GM23338 (cell line): ENCODE results near the gene SLIT2. TPM values are rescaled to one million over a fixed set of nuclear protein-coding genes. Genes with fewer than 3 reads are reported as not detected.

Experiments
- ATAC-seq: fragments of 200-7000 bp; cut with Tn5 transposase; 3 replicates; pipeline ENCODE4 v1.9.1; 2020
- DNase-seq: peaks from one replicate; pipeline ENCODE4 v3.0.0-alpha.2; 2015; ENCODE audit warnings: low spot score
- H2AFZ ChIP-seq: fragments of 200-600 bp; sonication (generic); 2 replicates; pipeline ENCODE4 v1.8.0; 2016; ENCODE audit warnings: antibody characterized with exemption, mild to moderate bottlenecking, moderate library complexity
- H3F3A ChIP-seq: fragments of 200-600 bp; sonication (generic); replicated peaks from 2 replicates; pipeline ENCODE4 v1.8.0; 2017; ENCODE audit warnings: antibody characterized with exemption, mixed run types, low read depth
- H3K27ac ChIP-seq: fragments of 200-600 bp; sonication (generic); 2 replicates; pipeline ENCODE4 v1.6.1; 2016; ENCODE audit warnings: low read depth
- H3K27me3 ChIP-seq: fragments of 200-600 bp; sonication (generic); 2 replicates; pipeline ENCODE4 v1.8.0; 2016; ENCODE audit warnings: mild to moderate bottlenecking, mixed run types, moderate library complexity; ENCODE audit not compliant: insufficient read depth
- H3K36me3 ChIP-seq: fragments of 200-600 bp; sonication (generic); 2 replicates; pipeline ENCODE4 v1.8.0; 2016; ENCODE audit warnings: mild to moderate bottlenecking; ENCODE audit not compliant: insufficient read depth
- H3K4me1 ChIP-seq: fragments of 200-600 bp; sonication (generic); 2 replicates; pipeline ENCODE4 v1.8.0; 2016; ENCODE audit warnings: mild to moderate bottlenecking, moderate library complexity; ENCODE audit not compliant: insufficient read depth
- H3K4me2 ChIP-seq: fragments of 200-600 bp; sonication (generic); 2 replicates; pipeline ENCODE4 v1.7.1; 2017; ENCODE audit warnings: mixed run types
- H3K4me3 ChIP-seq: fragments of 200-600 bp; sonication (generic); 2 replicates; pipeline ENCODE4 v1.6.1; 2016; ENCODE audit warnings: mixed run types
- H3K79me2 ChIP-seq: fragments of 200-600 bp; sonication (generic); replicated peaks from 2 replicates; pipeline ENCODE4 v1.8.0; 2017; ENCODE audit warnings: mild to moderate bottlenecking; ENCODE audit not compliant: insufficient read depth
- H3K9me2 ChIP-seq: fragments of 200-600 bp; sonication (generic); 2 replicates; pipeline ENCODE4 v1.8.0; 2017; ENCODE audit not compliant: insufficient read depth
- H4K20me1 ChIP-seq: fragments of 200-600 bp; sonication (generic); replicated peaks from 2 replicates; pipeline ENCODE4 v1.8.0; 2017; ENCODE audit warnings: mild to moderate bottlenecking; ENCODE audit not compliant: insufficient read depth
- H3K27ac Mint-ChIP-seq: 2 replicates; pipeline ENCODE4 v1.8.0; 2020; ENCODE audit warnings: inconsistent platforms, mild to moderate bottlenecking, moderate library complexity, mixed read lengths
- H3K27me3 Mint-ChIP-seq: 3 replicates; pipeline ENCODE4 v1.8.0; 2022; ENCODE audit warnings: low read depth, mild to moderate bottlenecking, moderate library complexity, mixed read lengths, inconsistent platforms; ENCODE audit not compliant: insufficient read depth, poor library complexity
- H3K36me3 Mint-ChIP-seq: 3 replicates; pipeline ENCODE4 v1.8.0; 2021; ENCODE audit warnings: low read depth, mild to moderate bottlenecking, inconsistent platforms, moderate library complexity, mixed read lengths
- H3K4me1 Mint-ChIP-seq: 3 replicates; pipeline ENCODE4 v1.8.0; 2020; ENCODE audit warnings: mild to moderate bottlenecking, inconsistent platforms, mixed read lengths
- H3K4me3 Mint-ChIP-seq: 3 replicates; pipeline ENCODE4 v1.8.0; 2021; ENCODE audit warnings: moderate library complexity, mild to moderate bottlenecking, inconsistent platforms, mixed read lengths
- H3K9me3 Mint-ChIP-seq: 3 replicates; pipeline ENCODE4 v1.8.0; 2020; ENCODE audit warnings: moderate library complexity, mild to moderate bottlenecking, inconsistent platforms, mixed read lengths
- CTCF ChIP-seq, 2 experiments: fragments of 200-600 bp in 1 of 2; sonication (generic) in 1 of 2; conservative IDR thresholded peaks; 2 replicates each; pipeline versions ENCODE4 v1.5.1 to v1.6.1; 2016 to 2017; ENCODE audit warnings: antibody characterized with exemption in 2 of 2, low read depth in 2 of 2, mild to moderate bottlenecking in 2 of 2, moderate library complexity in 1 of 2
- ETS1 ChIP-seq: IDR thresholded peaks from 2 replicates; pipeline ENCODE4 v1.6.1; 2016; ENCODE audit warnings: antibody characterized with exemption
- EZH2 ChIP-seq: fragments of 200-600 bp; sonication (generic); IDR thresholded peaks from one replicate; pipeline ENCODE4 v1.8.0; 2017; ENCODE audit warnings: antibody characterized with exemption, mild to moderate bottlenecking, low read depth; ENCODE audit not compliant: unreplicated experiment
- EZH2phosphoT487 ChIP-seq: fragments of 200-600 bp; sonication (generic); IDR thresholded peaks from one replicate; pipeline ENCODE4 v1.8.1; 2018; ENCODE audit warnings: antibody characterized with exemption; ENCODE audit not compliant: unreplicated experiment
- NANOG ChIP-seq: IDR thresholded peaks from 2 replicates; pipeline ENCODE4 v1.6.1; 2016; ENCODE audit warnings: antibody characterized with exemption, borderline replicate concordance
- POLR2AphosphoS5 ChIP-seq: IDR thresholded peaks from 2 replicates; pipeline ENCODE4 v1.6.1; 2016; ENCODE audit warnings: antibody characterized with exemption, low read depth
- REST ChIP-seq: IDR thresholded peaks from one replicate; pipeline ENCODE4 v1.6.1; 2018; ENCODE audit warnings: antibody characterized with exemption; ENCODE audit not compliant: unreplicated experiment
- ZNF114 ChIP-seq: fragments of 250-450 bp; sonication (Bioruptor Pico); IDR thresholded peaks from 2 replicates; pipeline ENCODE4 v1.5.0; 2020; ENCODE audit warnings: mild to moderate bottlenecking, moderate library complexity
- ZNF331 ChIP-seq: fragments of 250-450 bp; sonication (Bioruptor Pico); IDR thresholded peaks from 2 replicates; pipeline ENCODE4 v1.5.0; 2020; ENCODE audit warnings: low read depth, mild to moderate bottlenecking, moderate library complexity
- ZNF462 ChIP-seq: fragments of 250-450 bp; sonication (Bioruptor Pico); IDR thresholded peaks from 2 replicates; pipeline ENCODE4 v1.5.0; 2020; ENCODE audit warnings: mild to moderate bottlenecking, moderate library complexity
- polyA plus RNA-seq: library from polyadenylated mRNA; unstranded; fragments of >200 nt; fragmentation: Nextera tagmentation; extraction: Ambion mirVana; gene quantifications from 2 replicates; pipeline ENCODE4 v1.2.1, GENCODE V29; 2016
- total RNA-seq: library from RNA; depleted of rRNA; stranded (reverse); fragments of >200 nt; shearing (Covaris generic); gene quantifications from 2 replicates; pipeline ENCODE4 v1.2.3, GENCODE V29; 2014

The SLIT2 gene
- total and polyA plus RNA-seq, 2 experiments from 2014 or later: 5.2 to 5.6 TPM

GRCh38 chr4:20288846-20289512 is 37.3 kb downstream of the SLIT2 start (continued):
- no peak for TF ChIP-seq EZH2
- TF ChIP-seq ZNF331 (CRISPR knock-in tag): no peak

- Mint-ChIP-seq H3K36me3 (no peaks in the 10 kb centered on the region), H3K4me1 (peaks cover 22% of the 10 kb centered on the region), H3K27ac (no peak overlapping the region), H3K4me3 (no peak overlapping the region), H3K27me3 (peaks cover 2% of the 10 kb centered on the region), H3K9me3 (no peaks in the 10 kb centered on the region)
- Histone ChIP-seq H3K4me1 (peaks cover 5% of the 10 kb centered on the region; the same call in 1 of the 2 replicates), H3K4me2 (no peak overlapping the region), H4K20me1 (no peaks in the 10 kb centered on the region), H3F3A (no peaks in the 10 kb centered on the region), H3K36me3 (no peaks in the 10 kb centered on the region), H3K4me3 (no peak overlapping the region), H3K79me2 (no peaks in the 10 kb centered on the region), H3K27me3 (no peaks in the 10 kb centered on the region), H3K9me2 (no peaks in the 10 kb centered on the region; the same call in 1 of the 2 replicates), H3K27ac (no peak overlapping the region), H2AFZ (no peak overlapping the region)
- no peak for TF ChIP-seq POLR2AphosphoS5
- no peak for TF ChIP-seq ZNF462 (CRISPR knock-in tag)
- no peak for TF ChIP-seq REST
- no peak for TF ChIP-seq NANOG
- TF ChIP-seq CTCF (conservative IDR thresholded peaks at IDR 0.05; ENCODE audit: low read depth in 2 of 2): no peak
- TF ChIP-seq ETS1: no peak
- no peak for TF ChIP-seq ZNF114
- no peak for TF ChIP-seq EZH2phosphoT487
- TF ChIP-seq EZH2: no peak
- ATAC-seq (no peak), DNase-seq (no peak)
Observed at GRCh38 chr4:20289782-20290181, 38.1 kb downstream of the SLIT2 start.
